Measurements from ENCODE around the gene FER.
"Not testable (repeated sequence)": the region's sequence is repeated elsewhere in the genome, so short reads cannot be mapped to it uniquely, and the experiment has no call there.

The FER gene

GRCh38 chr5:109145139-109145538 is 397.4 kb downstream of the FER start:
- DNase-seq, result no peak

GRCh38 chr5:109146591-109146990 is 398.9 kb downstream of the FER start:
- DNase-seq, result no peak

- DNase-seq, result no peak
Observed at GRCh38 chr5:109152565-109152964, 404.9 kb downstream of the FER start.

GRCh38 chr5:109155625-109156024 is 407.9 kb downstream of the FER start:
- DNase-seq, result no peak

GRCh38 chr5:109156885-109157284 is 409.2 kb downstream of the FER start:
- no peak for DNase-seq

GRCh38 chr5:109160468-109160867 is 412.8 kb downstream of the FER start:
- DNase-seq, result no peak

GRCh38 chr5:109161914-109162683 is 414.4 kb downstream of the FER start:
- DNase-seq, result no peak

- DNase-seq, result no peak
Observed at GRCh38 chr5:109163336-109163735, 415.6 kb downstream of the FER start.

- DNase-seq, result no peak
Observed at GRCh38 chr5:109164001-109164400, 416.3 kb downstream of the FER start.

GRCh38 chr5:109167586-109167985 is 419.9 kb downstream of the FER start:
- no peak for DNase-seq

GRCh38 chr5:109168151-109168550 is 420.5 kb downstream of the FER start:
- no peak for DNase-seq

GRCh38 chr5:109170629-109171350 is 423.1 kb downstream of the FER start:
- no peak for DNase-seq

GRCh38 chr5:109171437-109172073 is 423.9 kb downstream of the FER start:
- DNase-seq, result not testable (repeated sequence)

GRCh38 chr5:109173036-109173794 is 425.5 kb downstream of the FER start:
- DNase-seq, result no peak

- DNase-seq, result no peak
Observed at GRCh38 chr5:109177227-109177626, 429.5 kb downstream of the FER start.

- no peak for DNase-seq
Observed at GRCh38 chr5:109177782-109178181, 430.1 kb downstream of the FER start.

- DNase-seq, result no peak
Observed at GRCh38 chr5:109180668-109181067, 433.0 kb downstream of the FER start.

GRCh38 chr5:109186759-109187158 is 439.1 kb downstream of the FER start:
- no peak for DNase-seq

GRCh38 chr5:109191153-109191558 is 443.5 kb downstream of the FER start:
- no peak for DNase-seq

- DNase-seq, result no peak
Observed at GRCh38 chr5:109192027-109192426, 444.3 kb downstream of the FER start.

- DNase-seq, result no peak
Observed at GRCh38 chr5:109192555-109193281, 445.0 kb downstream of the FER start.

GRCh38 chr5:109195667-109196066 is 448.0 kb downstream of the FER start:
- no peak for DNase-seq
